ENCODE measurements around the gene DMXL1. TPM values are rescaled to one million over a fixed set of nuclear protein-coding genes. Genes with fewer than 3 reads are reported as not detected.

Gene DMXL1
- total and polyA plus RNA-seq, 3 donors from 2014 or later = 16.0 to 93.3 (median 63.9) TPM

DNA sequence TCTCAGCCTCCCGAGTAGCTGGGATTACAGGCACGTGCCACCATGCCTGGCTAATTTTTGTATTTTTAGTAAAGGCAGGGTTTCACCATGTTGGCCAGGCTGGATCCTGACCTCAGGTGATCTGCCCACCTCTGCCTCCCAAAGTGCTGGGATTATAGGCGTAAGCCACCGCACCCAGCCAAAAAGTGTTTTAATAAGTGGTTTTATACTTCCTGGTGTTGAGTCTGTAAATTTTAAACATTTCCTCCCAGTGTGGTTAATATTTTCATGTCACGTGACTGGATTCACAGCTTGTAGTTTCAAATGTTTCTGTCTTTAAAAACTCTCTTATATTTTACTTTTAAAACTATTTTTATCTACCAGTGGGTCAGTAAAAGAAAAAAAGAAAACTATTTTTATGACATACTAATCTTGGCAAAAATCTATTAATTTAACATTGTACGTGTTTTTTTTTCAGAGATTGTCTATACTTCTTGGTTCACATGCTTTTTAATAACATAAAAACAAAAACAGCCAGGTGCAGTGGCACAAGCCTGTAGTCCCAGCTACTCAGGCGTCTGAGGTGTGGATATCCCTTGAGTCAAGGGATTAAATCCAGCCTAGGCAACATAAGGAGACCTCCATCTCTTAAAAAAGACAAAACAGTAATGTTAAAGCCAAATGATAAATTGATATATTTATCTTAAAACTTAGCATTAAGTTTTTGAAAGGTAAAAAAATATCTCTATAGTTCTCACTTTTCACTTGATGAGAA lies 117.1 kb downstream of the DMXL1 start:
- Histone ChIP-seq H3K9me3 (no peaks in the 10 kb centered on the region), H3K27ac (no peak overlapping the region), H3K36me3 (ENCODE audit: low read depth, missing control alignments) (no peaks in the 10 kb centered on the region), H3K27me3 (no peaks in the 10 kb centered on the region), H3K4me3 (no peak overlapping the region), H3K4me1 (no peaks in the 10 kb centered on the region)
- no peak for DNase-seq
- intact Hi-C loops (cut with DNase I; ENCODE audit: low total_unique reads) = no loop called here
- WGBS, 2 donors = 84 to 91% methylated on average over 7 of the region's 7 CpGs
- no peak for TF ChIP-seq POLR2A (IDR thresholded peaks at IDR 0.05)
- TF ChIP-seq, protein P1, sequence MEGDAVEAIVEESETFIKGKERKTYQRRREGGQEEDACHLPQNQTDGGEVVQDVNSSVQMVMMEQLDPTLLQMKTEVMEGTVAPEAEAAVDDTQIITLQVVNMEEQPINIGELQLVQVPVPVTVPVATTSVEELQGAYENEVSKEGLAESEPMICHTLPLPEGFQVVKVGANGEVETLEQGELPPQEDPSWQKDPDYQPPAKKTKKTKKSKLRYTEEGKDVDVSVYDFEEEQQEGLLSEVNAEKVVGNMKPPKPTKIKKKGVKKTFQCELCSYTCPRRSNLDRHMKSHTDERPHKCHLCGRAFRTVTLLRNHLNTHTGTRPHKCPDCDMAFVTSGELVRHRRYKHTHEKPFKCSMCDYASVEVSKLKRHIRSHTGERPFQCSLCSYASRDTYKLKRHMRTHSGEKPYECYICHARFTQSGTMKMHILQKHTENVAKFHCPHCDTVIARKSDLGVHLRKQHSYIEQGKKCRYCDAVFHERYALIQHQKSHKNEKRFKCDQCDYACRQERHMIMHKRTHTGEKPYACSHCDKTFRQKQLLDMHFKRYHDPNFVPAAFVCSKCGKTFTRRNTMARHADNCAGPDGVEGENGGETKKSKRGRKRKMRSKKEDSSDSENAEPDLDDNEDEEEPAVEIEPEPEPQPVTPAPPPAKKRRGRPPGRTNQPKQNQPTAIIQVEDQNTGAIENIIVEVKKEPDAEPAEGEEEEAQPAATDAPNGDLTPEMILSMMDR (IDR thresholded peaks at IDR 0.05) = no peak

DNA sequence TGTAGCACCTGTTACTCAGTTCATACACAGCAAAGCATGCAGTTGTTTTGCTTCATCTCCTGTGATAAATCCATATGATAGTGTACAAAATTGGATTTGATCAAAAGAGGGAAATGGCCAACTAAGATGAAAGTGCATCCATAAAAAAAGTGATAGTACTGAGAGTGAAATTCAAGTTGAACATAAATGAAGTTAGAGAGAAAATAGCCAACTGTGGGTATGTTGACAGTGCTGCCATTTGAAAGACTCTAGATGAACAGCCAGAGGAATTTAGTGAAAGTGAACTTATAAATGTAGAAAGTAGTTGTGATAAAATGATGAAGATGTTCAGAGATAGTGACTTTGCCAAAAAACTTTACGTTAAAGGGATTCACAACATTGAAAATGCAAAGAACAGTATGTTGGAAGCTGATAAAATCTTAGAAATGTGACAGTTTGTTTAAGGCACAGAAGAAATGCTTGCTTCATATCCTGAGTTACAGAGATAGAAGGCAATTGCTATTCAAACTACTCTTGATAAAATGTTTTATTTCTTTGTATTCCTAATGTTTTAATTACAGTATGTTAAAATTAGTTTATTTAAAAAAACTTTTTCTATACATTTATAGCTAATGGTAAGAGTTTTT lies 119.7 kb downstream of the DMXL1 start:
- no peak for DNase-seq
- Histone ChIP-seq H3K27me3 (no peaks in the 10 kb centered on the region), H3K9me3 (no peaks in the 10 kb centered on the region), H3K4me3 (no peak overlapping the region), H3K27ac (no peak overlapping the region), H3K36me3 (ENCODE audit: low read depth, missing control alignments) (no peaks in the 10 kb centered on the region), H3K4me1 (no peaks in the 10 kb centered on the region)
- WGBS, 2 donors = 83 to 93% methylated on average over 1 of the region's 1 CpG
- intact Hi-C loops (cut with DNase I; ENCODE audit: low total_unique reads) = no loop called here
- TF ChIP-seq, protein P1 (IDR thresholded peaks at IDR 0.05) = no peak
- TF ChIP-seq POLR2A (IDR thresholded peaks at IDR 0.05) = no peak

DNA sequence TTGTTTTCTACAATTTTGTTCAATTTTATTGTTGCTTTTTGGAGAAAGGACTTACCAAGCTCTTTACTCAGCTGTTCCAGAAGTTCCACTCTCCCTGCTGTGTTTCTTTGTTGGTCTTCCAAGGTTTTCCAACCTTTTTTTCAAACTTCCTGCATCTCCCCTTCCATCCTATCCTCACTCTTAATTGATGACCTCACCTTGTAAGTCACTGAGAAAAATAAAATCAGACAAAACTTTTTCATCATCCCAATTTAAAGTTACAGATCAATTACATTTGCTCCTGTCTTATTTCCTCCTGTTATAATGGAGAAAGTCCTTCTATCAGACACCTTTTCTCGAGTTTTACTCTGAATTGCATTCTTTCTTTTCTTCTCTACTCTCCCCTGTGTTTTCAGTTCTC lies 121.1 kb downstream of the DMXL1 start:
- no peaks in the 10 kb centered on the region for H3K9me3 ChIP-seq
- 85 to 92% methylated on average over 1 of the region's 1 CpG for WGBS, 2 donors

DNA sequence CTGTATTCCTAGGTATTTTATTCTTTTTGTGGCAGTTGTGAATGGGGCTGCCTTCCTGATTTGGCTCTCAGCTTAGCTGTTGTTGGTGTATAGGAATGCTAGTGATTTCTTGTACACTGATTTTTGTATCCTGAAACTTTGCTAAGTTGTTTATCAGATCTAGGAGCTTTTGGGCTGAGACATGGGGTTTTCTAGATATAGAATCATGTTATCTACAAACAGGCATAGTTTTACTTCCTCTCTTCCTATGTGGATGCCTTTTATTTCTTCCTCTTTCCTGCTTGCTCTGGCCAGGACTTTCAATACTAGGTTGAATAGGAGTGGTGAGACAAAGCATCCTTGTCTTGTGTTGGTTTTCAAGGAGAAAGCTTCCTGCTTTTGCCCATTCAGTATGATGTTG lies 129.9 kb downstream of the DMXL1 start:
- Histone ChIP-seq H3K27ac (no peak overlapping the region), H3K9me3 (no peaks in the 10 kb centered on the region), H3K36me3 (ENCODE audit: low read depth, missing control alignments) (no peaks in the 10 kb centered on the region), H3K4me1 (no peaks in the 10 kb centered on the region), H3K27me3 (no peaks in the 10 kb centered on the region), H3K4me3 (no peak overlapping the region)
- no peak for DNase-seq
- no peak for TF ChIP-seq POLR2A (IDR thresholded peaks at IDR 0.05)
- TF ChIP-seq, protein P1 (IDR thresholded peaks at IDR 0.05) = no peak
- intact Hi-C loops (cut with DNase I; ENCODE audit: low total_unique reads) = no loop called here

More for the DNA sequence above, 121.1 kb downstream of the DMXL1 start:
- no peaks in the 10 kb centered on the region for H3K27me3 ChIP-seq
- no peak for DNase-seq
- intact Hi-C loops (cut with DNase I; ENCODE audit: low total_unique reads) = no loop called here
- no peaks in the 10 kb centered on the region for H3K4me1 ChIP-seq
- no peaks in the 10 kb centered on the region for H3K36me3 ChIP-seq (ENCODE audit: low read depth, missing control alignments)
- no peak overlapping the region for H3K4me3 ChIP-seq
- H3K27ac ChIP-seq = no peak overlapping the region
- TF ChIP-seq POLR2A (IDR thresholded peaks at IDR 0.05) = no peak
- TF ChIP-seq, protein P1 (IDR thresholded peaks at IDR 0.05) = no peak
